HG03175 (cell line): ENCODE measurements around the gene AUH.

Experiments
- ATAC-seq: cut with Tn5 transposase; IDR thresholded peaks from one replicate; pipeline ENCODE4 v1.9.1; 2021; ENCODE audit warnings: mild to moderate bottlenecking, moderate library complexity; ENCODE audit not compliant: unreplicated experiment

Gene AUH

DNA sequence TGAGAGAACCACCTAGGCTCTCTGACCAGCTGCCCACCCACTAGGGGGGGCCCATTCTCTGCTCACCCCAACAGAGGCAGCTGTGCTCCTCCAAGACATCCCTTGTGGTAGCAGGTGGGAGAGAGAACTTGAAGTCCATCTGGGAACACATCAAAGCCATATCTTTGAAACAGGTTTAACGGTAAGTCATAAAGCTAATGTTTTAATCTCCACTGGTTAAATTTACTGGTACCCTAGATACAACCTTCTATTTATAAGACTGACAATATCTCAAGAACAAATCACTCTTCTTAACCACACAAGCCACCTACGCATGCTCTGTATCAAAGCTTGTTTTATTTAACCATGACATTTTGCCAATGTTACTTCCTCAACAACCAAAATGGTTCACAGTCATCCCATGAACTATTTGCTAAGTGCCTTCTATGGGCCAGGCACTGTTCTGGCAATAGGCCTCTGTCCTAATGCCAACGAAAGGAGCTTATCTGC, 20.4 kb downstream of the AUH start:
- no peak for ATAC-seq

DNA sequence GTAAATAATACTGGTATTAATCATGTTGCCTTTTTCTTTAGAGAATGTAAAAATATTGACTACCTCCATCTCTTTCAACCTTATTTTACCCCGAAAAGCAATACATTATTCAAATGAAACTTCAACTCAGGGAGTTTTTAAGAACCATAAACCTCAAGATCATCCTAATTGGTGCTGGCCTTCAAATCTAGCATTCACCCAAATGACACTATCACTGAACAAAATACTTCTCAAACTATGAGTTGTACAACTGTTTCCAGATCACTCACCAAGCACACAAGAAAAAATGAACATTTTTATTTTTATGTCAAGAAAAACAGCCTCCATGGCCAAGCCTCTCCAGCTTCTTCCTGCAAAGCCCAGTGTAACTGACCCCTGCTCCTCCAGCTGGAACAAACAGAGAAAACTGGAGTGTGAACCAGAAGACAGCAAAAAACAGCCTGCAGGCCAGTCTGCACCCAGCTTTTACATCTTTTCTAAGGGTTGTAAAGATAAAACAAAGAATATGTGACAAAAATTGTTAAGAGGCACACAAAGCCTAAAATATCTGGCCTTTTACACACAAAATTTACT, 21.2 kb downstream of the AUH start:
- ATAC-seq: no peak

DNA sequence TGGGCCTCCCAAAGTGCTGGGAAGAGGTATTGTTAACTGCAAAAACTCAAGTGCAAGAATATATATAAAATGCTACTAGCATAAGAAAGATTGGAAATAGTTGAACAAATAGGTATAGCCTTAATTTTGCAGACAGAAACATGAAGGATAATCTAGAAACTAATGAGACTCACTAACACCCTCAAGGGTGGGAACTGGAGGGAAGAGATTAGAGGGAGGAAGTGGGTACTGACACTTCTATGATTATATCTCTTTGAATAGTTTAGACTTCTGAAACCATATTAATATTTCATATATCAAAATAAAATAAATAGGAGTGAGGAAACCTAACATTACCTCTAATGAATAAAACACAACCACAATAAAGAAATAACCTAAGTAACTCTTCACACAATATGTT, 23.0 kb downstream of the AUH start:
- no peak for ATAC-seq

DNA sequence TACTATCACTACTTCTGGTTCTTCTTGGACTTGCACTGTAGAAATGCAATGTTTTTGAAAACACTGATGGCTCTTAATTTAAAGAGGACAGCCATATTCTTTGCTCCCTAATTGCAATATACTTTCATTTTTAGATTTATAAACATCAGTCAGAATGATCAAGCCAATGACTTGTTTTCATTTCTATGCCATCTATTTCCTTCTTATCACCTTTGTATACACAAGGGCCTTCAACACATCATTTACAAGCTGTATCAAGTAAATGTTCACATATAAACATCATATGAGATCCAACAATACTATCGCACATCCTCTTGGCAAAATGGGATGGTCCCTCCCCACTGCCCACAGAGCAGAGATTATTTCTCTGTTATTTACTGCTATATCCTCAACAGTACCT, 24.9 kb downstream of the AUH start:
- no peak for ATAC-seq

DNA sequence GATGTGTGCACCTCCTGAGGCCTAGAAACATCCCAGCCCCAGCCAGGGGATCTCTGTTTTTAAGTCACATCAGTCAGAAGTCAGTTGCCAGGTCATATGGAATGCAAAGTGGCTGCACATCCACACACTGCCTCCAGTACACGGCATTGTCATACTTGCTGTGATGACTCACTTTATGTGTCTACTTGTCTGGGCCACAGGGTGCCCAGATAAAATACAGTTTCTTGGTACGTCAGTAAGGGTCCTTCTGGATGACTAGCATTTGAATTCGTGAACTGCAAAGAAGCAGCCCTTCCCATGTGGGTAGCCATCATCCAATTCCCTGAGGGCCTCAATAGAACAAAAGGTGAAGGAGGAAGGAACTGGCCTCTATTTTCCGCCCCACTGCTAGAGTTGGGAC, 27.7 kb downstream of the AUH start:
- ATAC-seq: no peak

DNA sequence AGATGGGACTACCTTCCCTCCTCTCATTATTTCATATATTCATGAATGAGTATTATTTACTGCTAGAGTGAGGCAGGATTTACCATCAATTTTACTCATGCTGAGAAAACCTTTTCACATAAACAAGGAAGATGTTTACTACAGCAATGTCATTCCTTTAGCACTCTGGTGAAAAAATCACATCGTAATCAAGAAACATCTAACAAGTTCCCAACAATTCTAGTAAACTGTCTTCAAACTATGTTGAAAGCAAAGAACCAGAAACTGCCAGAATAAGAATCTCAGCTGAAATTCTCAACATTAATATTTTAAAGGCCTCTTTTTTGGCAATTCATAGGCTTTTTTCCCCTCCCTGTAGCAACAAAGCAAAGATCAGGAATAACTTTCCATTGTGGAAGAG, 28.2 kb downstream of the AUH start:
- ATAC-seq: no peak

DNA sequence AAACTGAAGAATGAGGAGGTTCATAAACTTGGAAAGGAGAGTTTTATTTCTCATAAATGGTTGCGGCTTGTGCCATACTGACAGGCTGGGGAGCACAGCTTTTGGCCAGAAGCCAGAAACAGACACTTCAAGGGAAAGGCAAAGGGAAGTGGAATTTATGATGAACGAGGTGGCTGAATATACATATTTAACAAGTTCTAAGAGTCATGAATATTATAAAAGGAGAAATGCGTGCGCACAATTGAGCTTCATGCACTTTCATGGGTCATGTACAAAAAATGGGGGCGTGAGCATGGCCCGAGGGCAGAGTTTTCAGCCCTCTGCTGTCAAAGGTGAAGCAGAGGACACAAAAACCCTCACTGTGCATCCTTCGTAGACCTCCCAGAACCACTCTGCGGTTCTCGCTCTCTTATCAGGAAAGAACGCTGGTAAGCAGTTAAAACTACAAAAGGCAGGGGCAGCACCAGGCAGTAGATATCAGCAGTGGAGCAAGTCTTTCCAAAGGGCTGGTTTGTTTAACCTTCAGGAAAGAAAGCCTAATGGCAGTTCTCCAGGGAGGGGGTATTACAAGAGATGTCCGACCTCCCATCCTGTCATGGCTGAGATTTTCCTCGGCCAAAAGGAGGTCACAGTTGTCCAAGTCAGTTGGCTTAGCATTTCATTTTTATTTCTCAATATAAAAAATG, 29.0 kb downstream of the AUH start:
- no peak for ATAC-seq

DNA sequence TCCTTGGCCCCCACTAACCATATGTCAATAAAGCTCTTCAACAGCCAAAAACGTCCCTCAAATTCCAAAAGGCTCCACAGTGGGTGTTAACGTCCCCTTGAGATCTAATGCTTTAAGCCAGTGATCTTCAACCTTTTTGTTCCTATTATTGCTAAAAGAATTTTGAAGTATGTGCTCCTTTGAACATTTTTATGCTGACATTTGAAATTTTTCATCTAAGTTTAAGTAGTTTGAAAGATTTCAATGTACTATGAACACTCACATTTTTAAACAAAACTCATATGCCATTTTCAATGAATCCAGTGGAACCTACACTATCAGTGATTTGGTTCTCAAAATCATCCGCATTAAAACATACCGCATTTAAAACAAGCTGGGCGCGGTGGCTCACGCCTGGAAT, 29.9 kb downstream of the AUH start:
- no peak for ATAC-seq

DNA sequence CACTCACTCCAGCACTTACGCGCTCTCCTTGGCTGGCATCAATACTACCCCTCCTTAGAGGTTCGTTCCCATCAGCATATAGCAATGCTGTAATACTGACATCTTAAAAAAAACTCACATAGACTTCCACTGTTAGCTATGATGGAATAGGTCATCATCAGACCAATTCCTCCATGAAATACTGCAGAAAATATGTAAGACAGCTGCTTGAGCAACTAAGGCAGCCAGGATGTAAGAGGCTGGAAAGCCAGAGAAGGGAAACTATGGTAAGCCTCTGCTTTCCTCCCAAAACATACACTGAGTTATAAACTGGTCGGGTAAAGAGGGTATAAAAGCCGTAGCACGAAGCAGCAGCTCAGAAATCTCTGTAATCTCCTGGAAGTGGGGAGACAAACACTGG, 33.5 kb downstream of the AUH start:
- no peak for ATAC-seq

DNA sequence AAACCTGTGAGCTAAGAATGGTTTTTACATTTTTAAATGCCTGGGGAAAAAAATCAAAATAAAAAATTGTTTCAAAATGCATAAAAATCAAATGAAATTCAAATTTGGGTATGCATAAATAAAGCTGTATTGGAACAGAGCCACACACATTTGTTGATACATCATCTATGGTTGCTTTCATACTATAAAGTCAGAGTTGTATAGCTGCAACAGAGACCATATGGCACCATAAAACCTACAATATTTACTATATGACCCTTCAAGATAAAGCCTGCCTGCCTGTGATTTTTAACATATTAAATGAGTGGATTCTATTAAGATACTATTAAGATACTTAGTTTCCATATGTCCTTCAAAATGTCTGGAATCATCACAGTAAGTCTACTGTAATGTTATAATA, 40.0 kb downstream of the AUH start:
- ATAC-seq: no peak

DNA sequence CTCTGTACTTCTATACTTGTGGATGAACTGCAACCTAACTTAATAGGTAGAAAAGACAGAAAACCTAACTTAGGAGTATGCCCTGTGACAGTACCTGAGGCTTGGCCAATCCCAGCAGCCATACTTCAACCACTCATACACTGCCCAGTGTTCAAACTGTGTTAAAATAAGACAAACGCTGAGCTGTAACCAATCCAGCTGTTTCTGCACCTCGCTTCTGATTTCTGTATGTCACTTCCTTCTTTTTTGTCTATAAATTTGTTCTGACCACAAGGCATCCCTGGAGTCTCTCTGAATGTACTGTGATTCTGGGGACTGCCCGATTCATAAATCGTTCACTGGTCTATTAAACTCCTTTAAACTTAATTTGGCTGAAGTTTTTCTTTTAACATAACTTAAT, 41.4 kb downstream of the AUH start:
- no peak for ATAC-seq

DNA sequence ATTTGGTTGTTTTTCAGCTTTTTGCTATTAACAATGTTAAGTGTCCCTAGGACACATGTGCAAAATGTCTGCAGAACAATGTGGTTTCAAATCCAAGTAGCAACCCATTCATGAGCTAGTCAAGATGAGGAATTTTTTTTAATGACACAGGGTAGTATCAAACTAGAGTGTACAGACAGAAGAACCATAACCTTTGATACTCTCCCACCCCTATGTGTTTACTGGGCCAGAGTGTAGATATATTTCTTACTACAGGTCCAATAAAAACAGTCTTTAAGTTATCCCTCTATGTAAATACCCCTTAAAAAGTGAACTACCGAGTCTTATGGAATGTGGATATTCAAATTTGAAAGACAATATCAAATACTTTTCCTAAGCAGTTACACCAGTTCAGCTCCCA, 45.6 kb downstream of the AUH start:
- ATAC-seq: no peak

DNA sequence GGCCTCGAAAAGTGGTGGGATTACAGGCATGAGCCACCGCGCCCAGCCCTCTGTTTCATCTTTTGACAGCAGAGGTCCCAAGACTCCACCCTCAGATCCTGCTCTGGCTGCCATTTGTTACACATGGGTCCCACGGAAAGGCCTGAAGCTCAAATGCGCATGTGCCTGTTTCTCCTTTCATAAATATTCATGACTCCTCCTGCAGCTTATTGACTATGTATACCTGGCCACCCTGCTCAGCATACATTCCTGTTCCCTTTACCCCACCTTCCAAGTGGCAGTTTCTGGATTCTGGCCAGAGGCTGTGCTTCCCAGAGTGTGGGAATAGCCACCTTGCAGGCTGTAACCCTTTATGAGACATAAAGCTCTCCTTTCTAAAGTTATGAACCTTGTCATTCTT, 46.5 kb downstream of the AUH start:
- ATAC-seq: no peak

DNA sequence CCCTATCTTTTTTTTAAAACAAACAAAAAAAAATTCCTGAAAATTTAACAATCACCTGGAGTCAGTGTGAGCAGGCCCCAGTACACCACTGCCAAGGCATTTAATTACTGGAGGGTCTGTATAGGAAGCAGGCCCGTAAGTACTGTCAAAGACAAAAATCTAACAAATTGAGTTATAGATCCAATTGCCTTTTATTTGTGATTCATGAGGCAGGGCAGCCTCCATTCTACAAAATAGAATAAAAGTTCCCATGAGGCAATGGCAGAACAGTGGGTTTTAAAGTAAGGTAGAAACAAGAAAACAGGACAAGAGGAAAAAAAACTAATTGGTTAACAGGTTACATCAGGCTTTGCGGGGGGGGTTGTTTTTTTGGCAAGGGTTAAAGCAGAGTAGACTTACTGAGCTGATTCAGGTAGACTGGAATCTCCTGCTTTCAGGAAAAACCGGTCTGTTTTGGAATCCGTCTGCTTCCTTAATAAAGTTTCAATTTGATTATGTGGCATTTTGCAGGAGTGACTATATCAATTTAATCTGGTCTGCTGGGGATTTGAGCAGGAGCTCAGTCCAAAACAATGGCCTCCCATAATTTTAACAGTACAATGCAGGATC, 48.9 kb downstream of the AUH start:
- ATAC-seq: no peak

DNA sequence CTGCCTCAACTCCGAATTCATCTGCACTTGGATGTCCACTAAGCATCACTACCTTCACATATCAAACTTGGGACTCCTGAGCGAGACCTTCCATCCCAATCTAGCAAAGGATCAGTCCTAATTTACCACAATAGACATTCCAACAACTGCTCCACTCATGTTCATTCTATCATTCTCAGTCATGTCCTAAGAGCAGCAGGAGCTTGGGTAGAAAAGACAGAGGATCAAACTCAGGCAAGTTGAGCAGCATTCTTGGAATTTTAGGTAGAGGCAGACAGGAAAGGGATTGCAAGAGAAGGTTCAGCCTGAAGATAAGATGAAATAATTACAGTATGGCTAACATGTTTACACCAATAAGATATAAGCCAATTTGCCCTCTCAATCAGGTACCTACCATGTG, 51.7 kb downstream of the AUH start:
- no peak for ATAC-seq

DNA sequence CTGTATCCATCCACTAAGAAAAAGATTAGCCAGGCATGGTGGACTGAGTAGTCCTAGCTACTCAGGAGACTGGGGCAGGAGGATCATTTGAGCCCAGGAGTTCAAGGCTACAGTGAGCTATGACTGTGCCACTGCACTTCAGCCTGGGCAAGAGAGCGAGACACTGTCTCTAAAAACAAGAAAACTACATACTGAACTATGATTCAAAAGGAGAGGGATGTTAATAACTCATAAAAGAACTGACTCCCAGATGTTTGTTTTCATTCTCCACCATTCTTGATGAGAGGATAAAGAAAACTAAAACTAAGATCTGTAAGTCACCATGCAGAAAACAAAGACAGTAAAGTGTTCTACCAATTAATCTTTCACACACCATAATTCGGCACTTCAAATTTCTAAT, 53.5 kb downstream of the AUH start:
- no peak for ATAC-seq

DNA sequence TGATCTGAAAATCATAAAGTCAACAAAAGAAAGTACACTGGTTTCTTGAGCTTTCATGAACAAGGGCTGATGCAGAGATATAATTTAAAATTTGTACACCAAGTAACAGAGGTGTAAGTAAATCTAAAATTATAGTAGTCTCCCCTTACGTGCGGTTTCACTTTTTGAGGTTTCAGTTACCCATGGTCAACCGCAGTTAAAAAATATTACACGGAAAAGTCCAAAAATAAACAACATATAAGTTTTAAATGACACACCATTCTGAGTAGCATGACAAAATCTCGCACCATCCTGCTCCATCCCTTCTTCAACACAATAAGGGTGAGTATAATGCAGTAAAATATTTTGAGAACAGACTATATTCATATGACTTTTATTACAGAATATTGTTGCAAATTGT, 54.4 kb downstream of the AUH start:
- no peak for ATAC-seq

DNA sequence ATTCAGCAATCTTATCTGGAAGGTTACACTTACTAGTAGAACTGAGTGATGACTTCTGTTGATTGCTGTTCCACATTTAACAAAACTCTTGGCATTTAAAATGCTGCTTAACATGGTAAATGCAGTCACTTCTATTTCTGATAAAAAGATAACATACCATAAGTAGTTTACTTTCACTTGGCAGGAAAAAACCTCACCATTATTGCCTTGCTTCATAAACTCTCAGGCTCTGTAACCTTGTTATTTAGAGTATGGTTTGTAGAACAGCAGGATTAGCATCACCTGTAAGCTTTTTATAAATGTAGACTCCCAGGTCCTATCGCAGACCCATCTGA, 55.5 kb downstream of the AUH start:
- ATAC-seq: no peak

DNA sequence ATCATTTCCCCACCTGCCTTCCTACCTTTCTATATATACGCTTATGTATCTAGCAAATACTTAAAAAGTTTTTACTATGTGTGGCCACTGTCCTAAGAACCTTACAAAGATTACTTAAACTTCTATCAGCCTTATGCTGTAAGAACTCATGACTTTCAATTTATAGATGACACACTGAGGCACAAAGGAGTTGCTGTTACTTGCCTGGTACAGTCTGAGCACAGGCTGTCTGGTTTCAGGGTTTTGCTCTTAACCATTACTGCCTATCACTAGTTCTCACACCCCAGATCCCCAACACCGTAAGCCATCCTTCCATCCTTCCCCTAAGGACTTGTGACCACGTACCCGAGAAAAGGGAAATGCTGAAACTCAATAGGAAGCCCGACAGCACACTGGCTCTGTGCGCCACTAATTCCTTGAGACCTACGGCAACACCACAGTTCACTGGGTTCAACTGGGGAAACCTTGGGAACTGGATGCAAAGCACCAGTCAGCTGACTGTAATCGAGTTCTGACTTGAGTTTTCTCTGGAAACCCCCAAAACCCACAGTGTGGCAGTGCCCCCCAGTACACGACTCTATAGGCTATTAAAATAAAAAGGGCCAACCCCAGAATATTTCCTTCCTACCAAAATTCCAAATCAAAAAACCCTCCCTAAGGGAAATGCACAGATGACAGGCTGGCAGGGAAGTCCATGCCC, 56.0 kb downstream of the AUH start:
- no peak for ATAC-seq

DNA sequence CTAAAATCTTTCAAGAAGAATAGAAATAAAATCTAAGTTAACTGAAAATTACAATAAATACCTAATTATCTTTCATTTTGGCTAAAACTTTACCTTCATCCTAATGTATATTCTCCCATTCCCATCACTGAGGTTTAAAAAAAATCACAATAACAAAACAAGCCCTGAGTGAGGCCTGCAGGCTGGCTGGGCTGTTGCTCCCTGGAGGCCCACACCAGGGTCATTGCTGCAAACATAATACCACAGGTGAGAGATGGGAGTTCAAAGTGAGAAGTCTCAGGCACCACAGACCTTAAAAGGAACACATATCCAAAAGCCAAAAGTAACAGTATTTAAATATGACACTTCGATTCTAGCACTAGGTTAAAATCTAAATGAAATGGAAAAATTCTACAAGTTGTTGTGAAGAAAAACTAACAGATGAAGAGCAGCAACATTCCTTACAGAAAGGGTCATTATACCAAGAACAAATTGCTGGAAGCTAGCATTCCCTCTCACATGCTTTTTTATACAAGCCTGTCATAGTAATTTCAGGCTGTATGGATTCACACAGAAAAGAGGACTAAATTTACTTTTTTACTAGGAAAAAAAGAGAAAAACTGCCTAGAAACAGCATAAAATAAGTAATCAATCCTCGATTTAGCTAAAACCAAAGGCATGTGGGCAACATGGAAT, 57.8 kb downstream of the AUH start:
- no peak for ATAC-seq

DNA sequence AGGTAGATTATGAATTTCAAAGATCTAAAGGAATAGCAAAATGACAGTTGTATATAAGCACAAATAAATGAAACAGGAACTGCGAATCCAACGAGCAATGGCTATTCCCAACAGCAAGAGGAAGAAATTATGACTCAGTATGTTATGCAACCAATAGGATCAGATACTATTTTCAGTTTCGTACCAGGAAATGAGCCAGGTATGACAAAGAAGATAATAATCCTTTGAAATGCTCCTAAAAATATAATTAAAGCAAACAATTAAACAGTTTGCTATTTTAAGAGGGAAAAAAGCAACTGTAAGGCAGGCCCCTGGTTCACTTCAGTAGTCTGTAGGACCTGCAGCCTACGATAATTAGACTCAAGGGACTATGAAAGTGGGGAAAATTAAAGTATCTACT, 58.9 kb downstream of the AUH start:
- ATAC-seq: no peak

DNA sequence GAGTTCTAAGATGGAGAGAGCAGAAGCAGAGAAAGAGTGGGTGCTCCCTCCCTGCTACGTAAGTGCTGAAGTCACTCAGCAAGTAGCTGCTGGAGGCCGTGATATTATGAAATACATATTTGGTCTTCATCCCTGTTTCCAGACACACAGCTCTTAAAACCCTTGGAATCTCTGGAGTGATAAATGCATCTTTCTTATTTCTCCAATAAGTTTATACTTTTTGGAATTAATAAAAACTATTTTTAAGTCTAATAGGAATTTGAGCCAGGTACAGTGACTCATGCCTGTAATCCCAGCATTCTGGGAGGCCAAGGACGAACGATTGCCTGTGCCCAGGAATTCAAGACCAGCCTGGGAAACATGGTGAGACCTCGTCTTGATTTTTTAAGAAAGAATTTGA, 60.6 kb downstream of the AUH start:
- ATAC-seq: no peak
